GM21423 (cell line): ENCODE measurements around the gene CLIC3.
"Not testable (repeated sequence)": the region's sequence is repeated elsewhere in the genome, so short reads cannot be mapped to it uniquely, and the experiment has no call there.

ENCODE experiments used
- ATAC-seq: cut with Tn5 transposase; IDR thresholded peaks from one replicate; pipeline ENCODE4 v1.9.1; 2021; ENCODE audit warnings: mild to moderate bottlenecking, moderate library complexity; ENCODE audit not compliant: unreplicated experiment

Gene CLIC3

GRCh38 chr9:136996361-136997292 lies at the start of gene CLIC3:
TSS of gene CLIC3 (minus strand) at chr9:136996568. CDS start at chr9:136996543, 25 bp downstream.
- ATAC-seq: no peak

GRCh38 chr9:137045294-137046087 lies 49.1 kb upstream of the CLIC3 start:
- ATAC-seq: no peak

GRCh38 chr9:137044502-137045177 lies 48.3 kb upstream of the CLIC3 start:
- ATAC-seq: no peak

GRCh38 chr9:137044037-137044436 lies 47.7 kb upstream of the CLIC3 start:
- no peak for ATAC-seq

GRCh38 chr9:137042751-137043727 lies 46.7 kb upstream of the CLIC3 start:
- ATAC-seq: no peak

GRCh38 chr9:137041124-137041523 lies 44.8 kb upstream of the CLIC3 start:
- no peak for ATAC-seq

- ATAC-seq: no peak
Observed at GRCh38 chr9:137040568-137040967, 44.2 kb upstream of the CLIC3 start.

GRCh38 chr9:137039611-137040366 lies 43.4 kb upstream of the CLIC3 start:
- no peak for ATAC-seq

- ATAC-seq: no peak
Observed at GRCh38 chr9:137038916-137039315, 42.5 kb upstream of the CLIC3 start.

GRCh38 chr9:137037483-137037882 lies 41.1 kb upstream of the CLIC3 start:
- no peak for ATAC-seq

- no peak for ATAC-seq
Observed at GRCh38 chr9:137037035-137037434, 40.7 kb upstream of the CLIC3 start.

GRCh38 chr9:137035937-137036336 lies 39.6 kb upstream of the CLIC3 start:
- no peak for ATAC-seq

GRCh38 chr9:137035507-137035834 lies 39.1 kb upstream of the CLIC3 start:
- ATAC-seq: no peak

GRCh38 chr9:137034709-137035506 lies 38.5 kb upstream of the CLIC3 start:
- peak; percentile 50 for ATAC-seq

GRCh38 chr9:137034039-137034708 lies 37.8 kb upstream of the CLIC3 start:
- peak; percentile 4 for ATAC-seq

- not testable (repeated sequence) for ATAC-seq
Observed at GRCh38 chr9:137033481-137033880, 37.1 kb upstream of the CLIC3 start.

GRCh38 chr9:137032858-137033257 lies 36.5 kb upstream of the CLIC3 start:
- ATAC-seq: no peak
